K562 (cell line): Measurements from ENCODE around the gene NUDT1. TPM values are rescaled to one million over a fixed set of nuclear protein-coding genes. Genes with fewer than 3 reads are reported as not detected.

Experiments used
- ATAC-seq: fragments of 200-7000 bp; cut with Tn5 transposase; 3 replicates; pipeline ENCODE4 v1.9.1; 2020; ENCODE audit warnings: moderate library complexity
- BruUV-seq: library from RNA; stranded (reverse); fragments of 400-500 nt; replicated peaks from 2 replicates; lab custom pipeline; 2021; lab: Mats Ljungman, UMichigan
- CTCF ChIA-PET: fragments of 300-600 bp; formaldehyde crosslinking; extraction: SDS; loops from one replicate; lab custom pipeline; 2021; ENCODE audit warnings: low intra/inter-chr PET ratio; lab: Yijun Ruan, JAX
- POLR2A ChIA-PET: fragments of 300-600, 350-650 bp; sonication (Branson Sonifier 250); formaldehyde crosslinking; extraction: SDS; loops from one replicate; lab custom pipeline; 2021; ENCODE audit warnings: antibody characterized with exemption, inconsistent platforms; lab: Yijun Ruan, JAX
- DNase-seq, 4 experiments: peaks; one replicate each; pipeline versions ENCODE4 v3.0.0 to v3.0.0-alpha.2; 2011 to 2018; ENCODE audit warnings: low spot score in 3 of 4, mixed read lengths in 3 of 4; ENCODE audit errors: extremely low read depth in 1 of 4
- FAIRE-seq: peaks from 2 replicates; lab custom pipeline; 2011; peaks lifted over from hg19 to GRCh38; lab: Jason Lieb, UNC
- H2AFZ ChIP-seq: 2 replicates; pipeline ENCODE4 v1.6.0; 2011; ENCODE audit warnings: low read depth, low read length, control low read depth, inconsistent platforms
- H3K27ac ChIP-seq: fragments of 200-600 bp; 3 replicates; pipeline ENCODE4 v1.8.0; 2011; ENCODE audit warnings: low read depth, mild to moderate bottlenecking, control low read depth, inconsistent platforms, low read length, moderate library complexity, mixed read lengths; ENCODE audit errors: extremely low read depth
- H3K27me3 ChIP-seq, 2 experiments: fragments of 300-600 bp in 1 of 2; 2 replicates in 1 of 2; 3 replicates in 1 of 2; pipeline versions ENCODE4 v1.6.0 to v1.8.0; 2011; ENCODE audit warnings: inconsistent platforms in 2 of 2, low read length in 2 of 2, mild to moderate bottlenecking in 1 of 2, mixed read lengths in 1 of 2, moderate library complexity in 1 of 2; ENCODE audit not compliant: control insufficient read depth in 2 of 2, insufficient read depth in 2 of 2
- H3K36me3 ChIP-seq: fragments of 300-600 bp; 3 replicates; pipeline ENCODE4 v1.8.0; 2011; ENCODE audit warnings: mild to moderate bottlenecking, low read length, inconsistent platforms; ENCODE audit not compliant: control insufficient read depth, insufficient read depth
- H3K4me1 ChIP-seq, 2 experiments: fragments of 200-600 bp in 1 of 2; replicated peaks in 1 of 2; 2 replicates in 1 of 2; 3 replicates in 1 of 2; pipeline versions ENCODE4 v1.5.1 to v1.8.0; 2011; ENCODE audit warnings: inconsistent platforms in 2 of 2, low read length in 2 of 2, mild to moderate bottlenecking in 1 of 2, mixed read lengths in 1 of 2, moderate library complexity in 1 of 2; ENCODE audit not compliant: control insufficient read depth in 2 of 2, insufficient read depth in 2 of 2
- H3K4me2 ChIP-seq: 2 replicates; pipeline ENCODE4 v1.6.1; 2011; ENCODE audit warnings: low read length, control low read depth, inconsistent platforms, mixed read lengths; ENCODE audit not compliant: insufficient read depth
- H3K4me3 ChIP-seq: fragments of 200-600 bp; sonication (generic), shearing (Covaris generic); 2 replicates; pipeline ENCODE4 v1.5.1; 2016; ENCODE audit warnings: control low read depth, inconsistent platforms
- H3K79me2 ChIP-seq: fragments of 200-600 bp; 3 replicates; pipeline ENCODE4 v1.8.0; 2011; ENCODE audit warnings: low read length, inconsistent platforms; ENCODE audit not compliant: control insufficient read depth, insufficient read depth
- H3K9ac ChIP-seq, 2 experiments: 2 replicates each; pipeline versions ENCODE4 v1.6.0 to v1.6.1; 2011; ENCODE audit warnings: low read depth in 2 of 2, low read length in 2 of 2, control low read depth in 1 of 2, inconsistent platforms in 1 of 2, mild to moderate bottlenecking in 1 of 2, mixed read lengths in 1 of 2; ENCODE audit not compliant: insufficient read depth in 1 of 2
- H3K9me1 ChIP-seq: one replicate; pipeline ENCODE4 v1.6.0; 2011; ENCODE audit warnings: inconsistent platforms, mild to moderate bottlenecking, low read length, moderate library complexity; ENCODE audit not compliant: control insufficient read depth, insufficient read depth
- H3K9me3 ChIP-seq: replicated peaks from 2 replicates; pipeline ENCODE4 v1.5.1; 2011; ENCODE audit warnings: low read depth, low read length, inconsistent platforms; ENCODE audit not compliant: control insufficient read depth, insufficient read depth
- H4K20me1 ChIP-seq: replicated peaks from 2 replicates; pipeline ENCODE4 v1.6.1; 2011; ENCODE audit warnings: low read length, inconsistent platforms, mixed read lengths; ENCODE audit not compliant: control insufficient read depth, insufficient read depth
- ARID1B ChIP-seq: fragments of 450-650 bp; IDR thresholded peaks from 2 replicates; pipeline ENCODE4 v1.6.1; 2016; ENCODE audit warnings: antibody characterized with exemption, mild to moderate bottlenecking, inconsistent platforms
- CTBP1 ChIP-seq: fragments of 450-650 bp; IDR thresholded peaks from 2 replicates; pipeline ENCODE4 v1.6.1; 2016; ENCODE audit warnings: borderline replicate concordance
- ELF1 ChIP-seq: fragments of 200-800 bp; sonication (Bioruptor generic); IDR thresholded peaks from 2 replicates; pipeline ENCODE4 v1.6.1; 2016; ENCODE audit warnings: missing genetic modification characterization, missing compliant biosample characterization
- FOXA1 ChIP-seq: fragments of 450-650 bp; IDR thresholded peaks from 2 replicates; pipeline ENCODE4 v1.6.1; 2016; ENCODE audit warnings: mild to moderate bottlenecking, borderline replicate concordance
- IRF2 ChIP-seq: sonication (generic); formaldehyde crosslinking; IDR thresholded peaks from 2 replicates; pipeline ENCODE4 v1.8.1; 2022; ENCODE audit warnings: mild to moderate bottlenecking, missing genetic modification reagents
- KLF10 ChIP-seq: fragments of 250-450 bp; sonication (Bioruptor Pico); IDR thresholded peaks from 2 replicates; pipeline ENCODE4 v1.6.1; 2021; ENCODE audit warnings: matching md5 sums
- RFX1 ChIP-seq: fragments of 450-650 bp; IDR thresholded peaks from 2 replicates; pipeline ENCODE4 v1.6.1; 2016; ENCODE audit warnings: mild to moderate bottlenecking, moderate library complexity
- TEAD2 ChIP-seq: fragments of 450-650 bp; IDR thresholded peaks from 2 replicates; pipeline ENCODE4 v1.6.1; 2016; ENCODE audit warnings: missing genetic modification characterization, control low read depth, missing compliant biosample characterization
- ZBTB2 ChIP-seq: fragments of 450-650 bp; IDR thresholded peaks from 2 replicates; pipeline ENCODE4 v1.6.1; 2016; ENCODE audit warnings: antibody characterized with exemption
- ZBTB26 ChIP-seq: fragments of 450-650 bp; formaldehyde crosslinking; IDR thresholded peaks from 2 replicates; pipeline ENCODE4 v1.4.0; 2022; ENCODE audit warnings: missing genetic modification characterization
- ZNF3 ChIP-seq: fragments of 250-450 bp; sonication (Bioruptor Pico); IDR thresholded peaks from 2 replicates; pipeline ENCODE4 v1.5.0; 2021; ENCODE audit warnings: mild to moderate bottlenecking, moderate library complexity
- ZNF384 ChIP-seq: IDR thresholded peaks from 2 replicates; pipeline ENCODE4 v1.6.1; 2012; ENCODE audit warnings: low read depth, low read length, improper control_type of control experiment
- WGBS: fragments of 100-300 bp; shearing (Covaris generic); methylation state at CpG from one replicate; pipeline ENCODE4 v1.1.6; 2016; ENCODE audit warnings: low coverage, mixed read lengths; ENCODE audit not compliant: insufficient coverage; ENCODE audit errors: missing lambda C conversion rate; 5-methylcytosine and 5-hydroxymethylcytosine counted together
- in situ Hi-C: fragments of 300-500 bp; cut with MboI; formaldehyde crosslinking; loops from 4 replicates; pipeline ENCODE4 v1.15.0; 2018; ENCODE audit warnings: inconsistent platforms, mixed read lengths
- intact Hi-C: fragments of 100-400 bp; cut with micrococcal nuclease; formaldehyde crosslinking; loops from 2 replicates; pipeline ENCODE4 v1.14.2; 2022
- polyA plus RNA-seq, 8 experiments: library from polyadenylated mRNA; depleted of rRNA in 4 of 8; stranded (reverse) in 5 of 8; unstranded in 3 of 8; fragments of >200 nt; fragmentation: Nextera tagmentation in 2 of 8; fragmentation: Illumina TruSeq in 1 of 8; extraction: Ambion mirVana in 2 of 8; extraction: Trizol in 1 of 8; gene quantifications; 2 replicates each; pipeline versions ENCODE4 v1.2.1 to v1.2.3, GENCODE V29; 2011 to 2014; ENCODE audit warnings: inconsistent platforms in 1 of 8, missing spikeins in 1 of 8
- total RNA-seq, 7 experiments: library from RNA; depleted of rRNA in 6 of 7; stranded (reverse); fragments of >200 nt in 6 of 7; fragmentation: Illumina TruSeq in 2 of 7; extraction: Trizol in 2 of 7; gene quantifications; 2 replicates each; pipeline versions ENCODE4 v1.2.1 to v1.2.3, GENCODE V29; 2011 to 2021; ENCODE audit warnings: low replicate concordance in 1 of 7

NUDT1 gene
- total and polyA plus RNA-seq, 9 of the 15 experiments (the other 6 are each of a cell fraction or from before 2014, with no cell fraction given) = 5.3 to 73.3 (median 29.6) TPM

- 90% methylated on average over 4 of the region's 21 CpGs for WGBS
- no peak overlapping the region for H3K4me2 ChIP-seq
- intact Hi-C loops = no loop called here
- TF ChIP-seq IRF2 (CRISPR knock-in tag) (no peak), ZBTB26 (CRISPR knock-in tag) (no peak), ELF1 (tag) (no peak), ZNF384 (no peak), ZNF3 (CRISPR knock-in tag) (no peak), ZBTB2 (no peak), FOXA1 (no peak), CTBP1 (no peak), ARID1B (no peak), TEAD2 (tag) (no peak), KLF10 (CRISPR knock-in tag) (no peak), RFX1 (no peak)
- TF ChIP-seq, all 486 proteins: peak for 0
- Histone ChIP-seq H3K79me2 (no peaks in the 10 kb centered on the region), H3K27ac (no peak overlapping the region), H4K20me1 (0 out of 2 replicates have a peak, but pooled peaks cover 3% of the 10 kb centered on the region), H3K9ac (no peak overlapping the region), H3K4me3 (no peak overlapping the region), H3K4me1 (peaks cover 0 to 28% of the 10 kb centered on the region in 2 experiments; a peak in 2 of 5 replicates), H3K27me3 (no peaks in the 10 kb centered on the region), H3K36me3 (peaks cover 64% of the 10 kb centered on the region; the same call in 2 of the 3 replicates), H3K9me1 (no peaks in the 10 kb centered on the region), H2AFZ (no peak overlapping the region), H3K9me3 (no peaks in the 10 kb centered on the region)
- in situ Hi-C loops = no loop called here
- CTCF ChIA-PET = no interaction called here
- POLR2A ChIA-PET = no interaction called here
- no peak for ATAC-seq
- no peak for FAIRE-seq
- no TSS peak for BruUV-seq
- DNase-seq = no peak
Observed at GRCh38 chr7:2197436-2198155, 44.4 kb upstream of the NUDT1 start.
